IMR-90 (cell line): ENCODE results near the gene SCARF2. TPM values are rescaled to one million over a fixed set of nuclear protein-coding genes. Genes with fewer than 3 reads are reported as not detected.
A peak's percentile ranks its signal among the peaks of the same experiment; 100 is the strongest.

Experiments
- ATAC-seq: fragments of 200-7000 bp; cut with Tn5 transposase; 2 replicates; pipeline ENCODE4 v1.9.1; 2020; ENCODE audit warnings: low read depth, mild to moderate bottlenecking, moderate library complexity
- BruUV-seq: library from RNA; stranded (reverse); fragments of 400-500 nt; replicated peaks from 2 replicates; lab custom pipeline; 2021; lab: Mats Ljungman, UMichigan
- CTCF ChIA-PET: fragments of 300-600 bp; formaldehyde crosslinking; extraction: SDS; loops from one replicate; lab custom pipeline; 2021; ENCODE audit warnings: antibody characterized with exemption; lab: Yijun Ruan, JAX
- POLR2A ChIA-PET: fragments of 300-600 bp; sonication (Branson Sonifier 250); formaldehyde crosslinking; loops from one replicate; lab custom pipeline; 2022; ENCODE audit warnings: antibody characterized with exemption; ENCODE audit not compliant: unreplicated experiment; lab: Charles Lee
- DNase-seq: peaks from one replicate; pipeline ENCODE4 v3.0.0; 2013
- H2AFZ ChIP-seq: replicated peaks from 2 replicates; pipeline ENCODE3; 2013; ENCODE audit warnings: low read length, mild to moderate bottlenecking; ENCODE audit not compliant: poor library complexity
- H2AK5ac ChIP-seq: 2 replicates; pipeline ENCODE4 v1.6.1; 2013; ENCODE audit warnings: low read depth, low read length, inconsistent platforms
- H2AK9ac ChIP-seq: replicated peaks from 2 replicates; pipeline ENCODE3; 2013; ENCODE audit warnings: mild to moderate bottlenecking, low read depth, low read length, moderate library complexity; ENCODE audit not compliant: poor library complexity
- H2BK120ac ChIP-seq: 2 replicates; pipeline ENCODE4 v1.6.1; 2013; ENCODE audit warnings: low read depth, low read length, inconsistent platforms
- H2BK15ac ChIP-seq: 3 replicates; pipeline ENCODE4 v1.6.1; 2013; ENCODE audit warnings: low read depth, low read length, inconsistent platforms
- H2BK20ac ChIP-seq: 2 replicates; pipeline ENCODE4 v1.6.1; 2013; ENCODE audit warnings: low read depth, mild to moderate bottlenecking, inconsistent platforms, low read length, moderate library complexity
- H2BK5ac ChIP-seq: 2 replicates; pipeline ENCODE4 v1.6.1; 2013; ENCODE audit warnings: mild to moderate bottlenecking, low read depth, low read length, inconsistent platforms; ENCODE audit not compliant: poor library complexity, severe bottlenecking
- H3K14ac ChIP-seq: replicated peaks from 2 replicates; pipeline ENCODE4 v1.6.1; 2013; ENCODE audit warnings: low read depth, low read length, inconsistent platforms
- H3K18ac ChIP-seq: 2 replicates; pipeline ENCODE4 v1.6.1; 2013; ENCODE audit warnings: low read depth, low read length, control low read depth
- H3K23ac ChIP-seq: 2 replicates; pipeline ENCODE4 v1.6.1; 2013; ENCODE audit warnings: low read depth, low read length, inconsistent platforms
- H3K27ac ChIP-seq: 2 replicates; pipeline ENCODE4 v1.5.1; 2013; ENCODE audit warnings: mild to moderate bottlenecking, control low read depth, low read length; ENCODE audit not compliant: insufficient read depth
- H3K27me3 ChIP-seq: 2 replicates; pipeline ENCODE4 v1.6.1; 2013; ENCODE audit warnings: low read length; ENCODE audit not compliant: control insufficient read depth, insufficient read depth
- H3K36me3 ChIP-seq: 2 replicates; pipeline ENCODE4 v1.6.1; 2013; ENCODE audit warnings: low read length, mixed read lengths; ENCODE audit not compliant: control insufficient read depth, insufficient read depth
- H3K4ac ChIP-seq: 2 replicates; pipeline ENCODE4 v1.6.1; 2013; ENCODE audit warnings: low read depth, low read length, inconsistent platforms
- H3K4me1 ChIP-seq: 2 replicates; pipeline ENCODE4 v1.6.1; 2013; ENCODE audit warnings: low read length, mixed read lengths; ENCODE audit not compliant: control insufficient read depth, insufficient read depth
- H3K4me2 ChIP-seq: 2 replicates; pipeline ENCODE4 v1.6.1; 2013; ENCODE audit warnings: low read depth, mild to moderate bottlenecking, control low read depth, low read length, moderate library complexity
- H3K4me3 ChIP-seq: 2 replicates; pipeline ENCODE4 v1.5.1; 2013; ENCODE audit warnings: low read depth, mild to moderate bottlenecking, control low read depth, low read length, moderate library complexity; ENCODE audit not compliant: insufficient read depth
- H3K56ac ChIP-seq: 2 replicates; pipeline ENCODE4 v1.6.1; 2013; ENCODE audit warnings: low read length, inconsistent platforms; ENCODE audit not compliant: insufficient read depth; ENCODE audit errors: extremely low read depth
- H3K79me1 ChIP-seq, 2 experiments: 2 replicates each; pipeline ENCODE4 v1.6.1; 2013; ENCODE audit warnings: low read length in 2 of 2, inconsistent platforms in 1 of 2, low read depth in 1 of 2
- H3K9ac ChIP-seq: 2 replicates; pipeline ENCODE4 v1.6.1; 2013; ENCODE audit warnings: low read depth, low read length, control low read depth
- H3K9me1 ChIP-seq: 2 replicates; pipeline ENCODE4 v1.6.1; 2013; ENCODE audit warnings: low read length, inconsistent platforms; ENCODE audit not compliant: insufficient read depth
- H3K9me3 ChIP-seq: 2 replicates; pipeline ENCODE4 v1.6.1; 2013; ENCODE audit warnings: low read length; ENCODE audit not compliant: control insufficient read depth, insufficient read depth
- H4K20me1 ChIP-seq: 2 replicates; pipeline ENCODE4 v1.6.1; 2013; ENCODE audit warnings: low read length, inconsistent platforms; ENCODE audit not compliant: insufficient read depth
- H4K5ac ChIP-seq: 2 replicates; pipeline ENCODE4 v1.6.1; 2013; ENCODE audit warnings: mild to moderate bottlenecking, low read depth, low read length, control low read depth
- H4K8ac ChIP-seq, 2 experiments: 2 replicates each; pipeline ENCODE4 v1.6.1; 2013; ENCODE audit warnings: low read depth in 2 of 2, low read length in 2 of 2, control low read depth in 1 of 2, inconsistent platforms in 1 of 2
- H4K91ac ChIP-seq: 2 replicates; pipeline ENCODE4 v1.6.1; 2013; ENCODE audit warnings: low read depth, low read length, inconsistent platforms; ENCODE audit not compliant: insufficient read depth
- BHLHE40 ChIP-seq: fragments of 150-350 bp; IDR thresholded peaks from 2 replicates; pipeline ENCODE4 v1.6.1; 2016; ENCODE audit warnings: mild to moderate bottlenecking, low read depth, low read length
- MXI1 ChIP-seq: IDR thresholded peaks from 2 replicates; pipeline ENCODE4 v1.6.1; 2012; ENCODE audit warnings: low read depth, mild to moderate bottlenecking, low read length, moderate library complexity, borderline replicate concordance
- RFX5 ChIP-seq: IDR thresholded peaks from 2 replicates; pipeline ENCODE4 v1.8.0; 2012; ENCODE audit warnings: low read depth, mild to moderate bottlenecking, low read length, moderate library complexity
- WGBS, 2 experiments: methylation state at CpG; one replicate each; pipeline versions ENCODE4 v1.1.5 to v1.1.7; 2013; ENCODE audit warnings: missing lambda C conversion rate in 2 of 2; ENCODE audit not compliant: insufficient read length in 1 of 2; ENCODE audit errors: extremely low coverage in 2 of 2; 5-methylcytosine and 5-hydroxymethylcytosine counted together
- dilution Hi-C: fragments of 300-500 bp; cut with HindIII; formaldehyde crosslinking; loops from one replicate; pipeline ENCODE4 v1.14.3; 2018; ENCODE audit warnings: low sequenced_read_pairs; ENCODE audit not compliant: unreplicated experiment
- in situ Hi-C: fragments of 300-500 bp; cut with MboI; formaldehyde crosslinking; loops from 3 replicates; pipeline ENCODE4 v1.14.3; 2019; ENCODE audit warnings: low sequenced_read_pairs, inconsistent platforms, mixed read lengths
- intact Hi-C: fragments of 100-400 bp; cut with micrococcal nuclease; formaldehyde crosslinking; loops from 2 replicates; pipeline ENCODE4 v1.10.0; 2022
- polyA plus RNA-seq, 3 experiments: library from polyadenylated mRNA; depleted of rRNA; stranded (reverse); fragments of >200 nt; gene quantifications; 2 replicates each; pipeline ENCODE4 v1.2.3, GENCODE V29; 2012; ENCODE audit warnings: low replicate concordance in 1 of 3
- total RNA-seq: library from RNA; depleted of rRNA; stranded (reverse); fragments of >200 nt; gene quantifications from 2 replicates; pipeline ENCODE4 v1.2.3, GENCODE V29; 2012

SCARF2 gene
- total and polyA plus RNA-seq, 2 of the 4 experiments (the other 2 are of a cell fraction): 3.4 to 37.0 TPM

GRCh38 chr22:20436768-20437612 is 635 bp downstream of the SCARF2 start:
- Histone ChIP-seq H3K27ac (peak overlapping the region; percentile 78), H2AK5ac (peak overlapping the region; percentile 93), H4K91ac (peak overlapping the region; percentile 59), H3K9me3 (no peaks in the 10 kb centered on the region), H3K4me3 (peak overlapping the region; percentile 90), H3K36me3 (no peaks in the 10 kb centered on the region; the same call in 1 of the 2 replicates), H3K4ac (peak overlapping the region; percentile 73), H3K79me1 (peaks cover 16 to 69% of the 10 kb centered on the region in 2 experiments; a peak in 3 of 4 replicates), H2AFZ (peak overlapping the region; percentile 88), H2BK120ac (peak overlapping the region; percentile 5), H3K27me3 (no peaks in the 10 kb centered on the region), H3K23ac (peak overlapping the region; percentile 84), H2BK15ac (no peak overlapping the region), H2AK9ac (peak overlapping the region; percentile 99), H3K56ac (peak overlapping the region; percentile 67; the same call in 1 of the 2 replicates), H3K18ac (peak overlapping the region; percentile 12), H3K14ac (peak overlapping the region; percentile 78), H4K20me1 (peaks cover 48% of the 10 kb centered on the region), H3K9me1 (peaks cover 25% of the 10 kb centered on the region), H3K4me2 (peak overlapping the region; percentile 88), H3K9ac (peak overlapping the region; percentile 89), H2BK5ac (peak overlapping the region; percentile 38), H4K5ac (peak overlapping the region; percentile 28), H4K8ac (peak overlapping the region; percentile 59 to 71; a peak in 3 of 4 replicates), H3K4me1 (peaks cover 24% of the 10 kb centered on the region), H2BK20ac (no peak overlapping the region)
- dilution Hi-C loops (no loop called here), in situ Hi-C loops (no loop called here), intact Hi-C loops (loop anchor here (1.0 kb wide), 1 partner anchor 59 kb away; no protein-coding TSS in a partner anchor)
- POLR2A ChIA-PET: no interaction called here
- WGBS, 2 experiments: 0% methylated on average over 31 of the region's 61 CpGs; no CpG with 5 or more reads in 1 of the 2 experiments
- DNase-seq (no peak), ATAC-seq (peak; percentile 19)
- BruUV-seq: no TSS peak
- CTCF ChIA-PET: no interaction called here
- TF ChIP-seq BHLHE40 (no peak), MXI1 (peak; percentile 12; the same call in 1 of the 2 replicates), RFX5 (no peak)
